Transverse colon (tissue), 4 donors: ENCODE data around the gene FAF2. TPM values are rescaled to one million over a fixed set of nuclear protein-coding genes. Genes with fewer than 3 reads are reported as not detected.

Experiments used
- DNase-seq: peaks from one replicate; pipeline ENCODE4 v3.0.0-alpha.2; 2019
- H3K27ac ChIP-seq, 4 donors: fragments of 200-600 bp; sonication (generic); 2 replicates each; pipeline ENCODE4 v1.5.1; 2016 to 2018; ENCODE audit warnings: inconsistent platforms in 4 of 4
- H3K27me3 ChIP-seq: fragments of 200-600 bp; sonication (generic); 2 replicates; pipeline ENCODE4 v1.5.1; 2017; ENCODE audit warnings: inconsistent platforms
- H3K36me3 ChIP-seq, 4 donors: fragments of 200-600 bp; sonication (generic); 2 replicates each; pipeline ENCODE4 v1.5.1; 2017 to 2019; ENCODE audit warnings: inconsistent platforms in 4 of 4
- H3K4me1 ChIP-seq, 4 donors: fragments of 200-600 bp; sonication (generic); 2 replicates each; pipeline ENCODE4 v1.5.1; 2017 to 2020; ENCODE audit warnings: inconsistent platforms in 4 of 4
- H3K4me3 ChIP-seq, 4 donors: fragments of 200-600 bp; sonication (generic); 1 replicate in 1 of 4; 2 replicates in 3 of 4; pipeline versions ENCODE4 v1.5.1 to v1.6.1; 2017 to 2019; ENCODE audit warnings: inconsistent platforms in 4 of 4
- H3K9me3 ChIP-seq, 2 donors: fragments of 200-600 bp; sonication (generic); 2 replicates each; pipeline ENCODE4 v1.5.1; 2017 to 2019; ENCODE audit warnings: inconsistent platforms in 2 of 2
- CTCF ChIP-seq, 5 experiments: fragments of 200-600 bp in 3 of 5; fragments of 450-650 bp in 2 of 5; sonication (generic) in 3 of 5; IDR thresholded peaks; 1 replicate in 2 of 5; 2 replicates in 3 of 5; pipeline ENCODE4 v1.5.1; 2016 to 2017; ENCODE audit warnings: antibody characterized with exemption in 5 of 5, inconsistent platforms in 3 of 5, mild to moderate bottlenecking in 2 of 5, moderate library complexity in 1 of 5
- EP300 ChIP-seq: sonication (generic); formaldehyde crosslinking; IDR thresholded peaks from one replicate; pipeline ENCODE4 v1.6.1; 2017; ENCODE audit warnings: antibody characterized with exemption, low read depth
- POLR2A ChIP-seq: fragments of 450-650 bp; IDR thresholded peaks from one replicate; pipeline ENCODE4 v1.6.1; 2016; ENCODE audit warnings: antibody characterized with exemption, mild to moderate bottlenecking, moderate library complexity
- POLR2AphosphoS5 ChIP-seq, 3 donors: sonication (generic); formaldehyde crosslinking; IDR thresholded peaks; one replicate each; pipeline ENCODE4 v1.6.1; 2016; ENCODE audit warnings: antibody characterized with exemption in 3 of 3
- WGBS, 2 donors: methylation state at CpG; one replicate each; pipeline ENCODE4 v1.1.5; 2018; ENCODE audit warnings: low coverage in 1 of 2; 5-methylcytosine and 5-hydroxymethylcytosine counted together
- in situ Hi-C, 4 donors: fragments of 200-750 bp; cut with MboI; loops; one replicate each; pipeline versions ENCODE4 v1.15.0 to v1.15.1; 2017; ENCODE audit warnings: low sequenced_read_pairs in 3 of 4, low pct_ligation_motif_present in 1 of 4, low pct_unique_long_range_greater_than_20kb in 1 of 4
- intact Hi-C: fragments of 100-400 bp; cut with DNase I; formaldehyde crosslinking; loops from one replicate; pipeline ENCODE4 v1.15.1; 2023; ENCODE audit warnings: low total_unique reads
- total RNA-seq, 4 donors: library from RNA; depleted of rRNA; stranded (reverse); fragments of >200 nt; gene quantifications; one replicate each; pipeline ENCODE4 v1.1.0, GENCODE V29; 2016

Gene FAF2
- total RNA-seq, 4 donors from 2014 or later, result 3.8 to 32.4 (median 26.5) TPM

GRCh38 chr5:176444742-176445141 is 3.4 kb upstream of the FAF2 start:
- TF ChIP-seq POLR2A (no peak), CTCF (IDR thresholded peaks at IDR 0.05) (no peak), EP300 (no peak), POLR2AphosphoS5 (IDR thresholded peaks at IDR 0.05) (no peak)
- H3K36me3 ChIP-seq, result no peaks in the 10 kb centered on the region
- H3K9me3 ChIP-seq, result no peaks in the 10 kb centered on the region
- WGBS, 2 donors, result 84 to 90% methylated on average over 4 to 5 of the region's 5 CpGs
- no peak overlapping the region for H3K4me3 ChIP-seq
- H3K27ac ChIP-seq, result no peak overlapping the region
- H3K27me3 ChIP-seq, result peaks cover 3% of the 10 kb centered on the region
- no peak for DNase-seq
- peaks cover 10 to 18% (median 17%) of the 10 kb centered on the region in 4 donors for H3K4me1 ChIP-seq
- in situ Hi-C loops (loop anchor here in 1 of 4 donors (5.0 kb wide), 1 partner anchor 93 kb away; the partner anchor contains the start of gene RNF44), intact Hi-C loops (no loop called here)

- peak overlapping the region in 1 of 4 donors; percentile 96 for H3K27ac ChIP-seq
- DNase-seq, result no peak
Observed at GRCh38 chr5:176446028-176446665, 2.0 kb upstream of the FAF2 start.

GRCh38 chr5:176446884-176447590 is 1.1 kb upstream of the FAF2 start:
- Histone ChIP-seq H3K27me3 (peaks cover 3% of the 10 kb centered on the region), H3K4me1 (peaks cover 10 to 24% (median 20%) of the 10 kb centered on the region in 4 donors), H3K27ac (peak overlapping the region; percentile 91 to 96 (median 95)), H3K9me3 (no peaks in the 10 kb centered on the region), H3K4me3 (peak overlapping the region; percentile 46 to 95 (median 82)), H3K36me3 (no peaks in the 10 kb centered on the region)
- DNase-seq, result peak; percentile 31
- intact Hi-C loops (no loop called here), in situ Hi-C loops (loop anchor here in 1 of 4 donors (5.0 kb wide), 1 partner anchor 90 kb away; the partner anchor contains the start of gene RNF44)
- TF ChIP-seq CTCF (IDR thresholded peaks at IDR 0.05) (no peak), POLR2A (no peak), EP300 (no peak), POLR2AphosphoS5 (IDR thresholded peaks at IDR 0.05) (no peak)
- 19 to 24% methylated on average over 13 to 27 of the region's 27 CpGs for WGBS, 2 donors

More at GRCh38 chr5:176446028-176446665, 2.0 kb upstream of the FAF2 start:
- 83 to 91% methylated on average over 6 to 9 of the region's 9 CpGs for WGBS, 2 donors
- Histone ChIP-seq H3K4me3 (no peak overlapping the region), H3K4me1 (peaks cover 10 to 24% (median 20%) of the 10 kb centered on the region in 4 donors), H3K9me3 (no peaks in the 10 kb centered on the region), H3K27me3 (peaks cover 3% of the 10 kb centered on the region), H3K36me3 (no peaks in the 10 kb centered on the region)
- in situ Hi-C loops, result loop anchor here in 1 of 4 donors (5.0 kb wide), 1 partner anchor 91 kb away; the partner anchor contains the start of gene RNF44
- TF ChIP-seq CTCF (IDR thresholded peaks at IDR 0.05) (no peak), EP300 (no peak), POLR2AphosphoS5 (IDR thresholded peaks at IDR 0.05) (no peak), POLR2A (no peak)
- intact Hi-C loops, result no loop called here

- H3K4me1 ChIP-seq, result peaks cover 10 to 24% (median 20%) of the 10 kb centered on the region in 4 donors
- intact Hi-C loops (no loop called here), in situ Hi-C loops (loop anchor here in 1 of 4 donors (5.0 kb wide), 1 partner anchor 90 kb away; the partner anchor contains the start of gene RNF44)
Observed at GRCh38 chr5:176447591-176447977, 601 bp upstream of the FAF2 start.

More at GRCh38 chr5:176447591-176447977, 601 bp upstream of the FAF2 start:
- Histone ChIP-seq H3K4me3 (peak overlapping the region; percentile 46 to 95 (median 82)), H3K27me3 (peaks cover under 1% of the 10 kb centered on the region), H3K27ac (peak overlapping the region; percentile 91 to 96 (median 95)), H3K9me3 (no peaks in the 10 kb centered on the region), H3K36me3 (no peaks in the 10 kb centered on the region)
- no peak for TF ChIP-seq EP300
- TF ChIP-seq CTCF (IDR thresholded peaks at IDR 0.05), result no peak
- TF ChIP-seq POLR2A, result no peak
- no peak for TF ChIP-seq POLR2AphosphoS5 (IDR thresholded peaks at IDR 0.05)
- 0% methylated on average over 32 of the region's 34 CpGs; no CpG with 5 or more reads in 1 of the 2 donors for WGBS, 2 donors
- DNase-seq, result no peak
